ENCODE data around the gene PHTF1.

The PHTF1 gene

DNA sequence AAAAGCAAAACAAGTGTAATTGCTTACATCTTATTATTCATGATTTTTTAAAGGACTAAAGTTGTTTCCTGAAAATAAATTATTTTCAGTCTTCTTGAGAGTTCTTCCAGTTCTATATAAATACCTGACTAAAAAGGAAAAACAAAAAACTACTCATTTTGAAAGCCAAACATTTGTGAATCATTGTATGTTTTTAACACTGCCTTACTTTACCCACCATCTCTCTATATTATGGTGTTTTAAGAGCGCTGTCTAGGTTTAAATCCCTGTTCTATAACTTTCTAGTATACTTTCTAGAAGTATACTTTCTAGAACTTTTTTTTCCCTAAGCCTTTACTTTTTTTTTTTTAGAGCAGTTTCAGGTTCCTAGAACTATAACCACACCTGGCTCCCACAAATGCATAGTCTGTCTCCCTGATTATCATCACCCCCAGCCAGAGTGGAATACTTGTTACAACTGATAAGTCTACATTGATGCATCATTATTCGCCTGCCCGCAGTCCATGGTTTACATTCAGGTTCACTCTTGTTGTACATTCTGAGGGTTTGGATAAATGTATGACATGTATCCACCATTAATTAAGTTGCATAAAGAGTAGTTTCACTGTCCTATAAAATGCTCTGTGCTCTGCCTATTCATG, 43.2 kb upstream of the PHTF1 start:
- no peaks in the 10 kb centered on the region for H3K27me3 Mint-ChIP-seq (ENCODE audit: low read depth)
- peaks cover 6% of the 10 kb centered on the region for H3K4me1 Mint-ChIP-seq
- no peak overlapping the region for H3K4me3 Mint-ChIP-seq
- H3K36me3 Mint-ChIP-seq (ENCODE audit: low read depth) = peaks cover 50% of the 10 kb centered on the region
- no peak overlapping the region for H3K27ac Mint-ChIP-seq
- H3K9me3 Mint-ChIP-seq = peaks cover 3% of the 10 kb centered on the region
- TF ChIP-seq, protein P1, sequence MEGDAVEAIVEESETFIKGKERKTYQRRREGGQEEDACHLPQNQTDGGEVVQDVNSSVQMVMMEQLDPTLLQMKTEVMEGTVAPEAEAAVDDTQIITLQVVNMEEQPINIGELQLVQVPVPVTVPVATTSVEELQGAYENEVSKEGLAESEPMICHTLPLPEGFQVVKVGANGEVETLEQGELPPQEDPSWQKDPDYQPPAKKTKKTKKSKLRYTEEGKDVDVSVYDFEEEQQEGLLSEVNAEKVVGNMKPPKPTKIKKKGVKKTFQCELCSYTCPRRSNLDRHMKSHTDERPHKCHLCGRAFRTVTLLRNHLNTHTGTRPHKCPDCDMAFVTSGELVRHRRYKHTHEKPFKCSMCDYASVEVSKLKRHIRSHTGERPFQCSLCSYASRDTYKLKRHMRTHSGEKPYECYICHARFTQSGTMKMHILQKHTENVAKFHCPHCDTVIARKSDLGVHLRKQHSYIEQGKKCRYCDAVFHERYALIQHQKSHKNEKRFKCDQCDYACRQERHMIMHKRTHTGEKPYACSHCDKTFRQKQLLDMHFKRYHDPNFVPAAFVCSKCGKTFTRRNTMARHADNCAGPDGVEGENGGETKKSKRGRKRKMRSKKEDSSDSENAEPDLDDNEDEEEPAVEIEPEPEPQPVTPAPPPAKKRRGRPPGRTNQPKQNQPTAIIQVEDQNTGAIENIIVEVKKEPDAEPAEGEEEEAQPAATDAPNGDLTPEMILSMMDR (IDR thresholded peaks at IDR 0.05; ENCODE audit: unreplicated experiment in 3 of 3) = no peak

DNA sequence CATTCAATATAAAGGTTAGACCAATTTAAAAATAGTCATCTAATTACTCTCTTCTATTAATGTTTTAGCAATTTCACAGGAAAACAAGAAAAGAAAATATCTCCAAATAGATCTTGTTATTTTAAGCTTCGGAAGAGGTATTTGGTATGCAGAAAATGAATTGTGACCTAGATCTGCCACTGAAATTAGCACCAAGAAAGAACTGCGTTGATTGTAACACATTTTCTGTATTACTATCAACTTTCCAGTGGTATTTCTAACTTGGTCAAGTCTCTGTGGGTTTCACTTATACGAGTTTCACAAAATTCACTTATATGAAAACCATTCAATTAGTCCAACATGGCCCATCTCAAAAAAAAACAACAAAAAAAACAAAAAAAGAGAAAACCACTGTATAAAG, 41.2 kb upstream of the PHTF1 start:
- Mint-ChIP-seq H3K9me3 (peaks cover 3% of the 10 kb centered on the region), H3K4me3 (no peak overlapping the region), H3K4me1 (peaks cover 6% of the 10 kb centered on the region), H3K36me3 (ENCODE audit: low read depth) (peaks cover 45% of the 10 kb centered on the region), H3K27ac (no peak overlapping the region), H3K27me3 (ENCODE audit: low read depth) (no peaks in the 10 kb centered on the region)
- TF ChIP-seq, protein P1 (IDR thresholded peaks at IDR 0.05; ENCODE audit: unreplicated experiment in 3 of 3) = no peak

DNA sequence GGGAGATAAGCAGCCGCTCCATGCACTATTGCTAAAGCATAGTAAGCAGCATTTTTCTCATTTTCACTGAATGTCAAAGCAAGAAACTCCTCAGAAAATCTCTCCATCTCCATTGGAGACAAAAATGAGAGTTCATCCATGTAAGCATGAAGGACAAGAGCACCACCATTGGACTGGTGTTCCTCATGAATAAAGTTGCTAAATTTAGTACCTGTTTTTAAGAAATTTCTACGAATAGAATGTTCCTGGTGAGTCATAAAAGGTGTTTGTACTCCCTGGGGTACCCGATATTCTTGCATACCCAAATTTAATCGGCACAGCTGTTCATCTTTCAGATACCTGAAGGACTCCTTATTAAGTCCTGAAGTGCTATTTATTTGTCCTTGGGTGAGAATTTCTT, 38.2 kb upstream of the PHTF1 start:
- Mint-ChIP-seq H3K4me1 (peaks cover 5% of the 10 kb centered on the region), H3K27ac (no peak overlapping the region), H3K4me3 (no peak overlapping the region)

DNA sequence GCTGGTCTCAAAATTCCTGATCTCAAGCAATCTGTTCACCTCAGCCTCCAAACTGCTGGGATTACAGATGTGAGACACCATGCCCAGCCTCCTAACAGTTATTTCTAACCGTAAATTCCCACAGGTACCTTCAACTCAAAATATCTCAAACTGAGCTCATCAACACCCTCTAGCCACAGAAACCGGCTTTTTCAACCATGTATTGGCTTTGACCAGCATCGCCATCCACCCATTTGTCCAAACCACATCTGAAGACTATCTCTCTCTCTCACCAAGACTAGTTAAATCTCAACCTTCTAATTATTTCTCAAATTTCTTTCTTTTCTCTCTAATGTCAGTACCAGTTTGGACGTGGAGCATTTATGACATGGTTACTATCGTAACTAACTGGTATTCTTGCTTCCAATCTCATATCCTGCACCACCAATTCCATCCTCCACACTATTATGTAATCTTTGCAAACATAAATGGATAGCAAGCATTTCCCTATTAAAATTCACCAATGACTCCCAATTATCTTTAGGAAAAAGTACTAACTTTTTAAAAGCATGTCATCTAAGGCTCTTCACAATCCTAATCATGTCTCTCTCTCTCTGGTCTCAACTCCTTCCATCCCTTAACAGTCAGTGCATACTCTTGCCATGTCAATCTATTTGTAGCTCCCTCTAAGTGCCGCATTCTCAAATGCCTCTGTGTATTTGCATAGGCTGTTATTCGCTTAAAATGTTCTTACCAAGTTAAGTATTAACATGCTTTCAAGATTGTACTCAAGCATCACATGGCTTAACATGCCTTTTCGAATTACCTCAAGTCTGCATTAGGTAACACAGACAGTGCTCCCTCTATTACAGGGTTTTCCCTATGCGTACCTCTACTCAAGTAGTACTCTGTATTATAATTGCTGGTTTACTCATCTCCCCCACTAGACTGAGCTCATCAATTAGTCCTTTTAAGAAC, 34.9 kb upstream of the PHTF1 start:
- H3K36me3 Mint-ChIP-seq (ENCODE audit: low read depth) = peaks cover 66% of the 10 kb centered on the region
- H3K27ac Mint-ChIP-seq = peak overlapping the region in 2 of 3 experiments; percentile 0 to 60
- H3K27me3 Mint-ChIP-seq (ENCODE audit: low read depth) = no peaks in the 10 kb centered on the region
- peaks cover 5% of the 10 kb centered on the region for H3K4me1 Mint-ChIP-seq
- no peak overlapping the region for H3K4me3 Mint-ChIP-seq
- H3K9me3 Mint-ChIP-seq = no peaks in the 10 kb centered on the region
- TF ChIP-seq, protein P1 (IDR thresholded peaks at IDR 0.05; ENCODE audit: unreplicated experiment in 3 of 3) = no peak

More for the DNA sequence above, 38.2 kb upstream of the PHTF1 start:
- Mint-ChIP-seq H3K27me3 (ENCODE audit: low read depth) (no peaks in the 10 kb centered on the region), H3K36me3 (ENCODE audit: low read depth) (peaks cover 47% of the 10 kb centered on the region), H3K9me3 (no peaks in the 10 kb centered on the region)
- TF ChIP-seq, protein P1 (IDR thresholded peaks at IDR 0.05; ENCODE audit: unreplicated experiment in 3 of 3) = no peak

DNA sequence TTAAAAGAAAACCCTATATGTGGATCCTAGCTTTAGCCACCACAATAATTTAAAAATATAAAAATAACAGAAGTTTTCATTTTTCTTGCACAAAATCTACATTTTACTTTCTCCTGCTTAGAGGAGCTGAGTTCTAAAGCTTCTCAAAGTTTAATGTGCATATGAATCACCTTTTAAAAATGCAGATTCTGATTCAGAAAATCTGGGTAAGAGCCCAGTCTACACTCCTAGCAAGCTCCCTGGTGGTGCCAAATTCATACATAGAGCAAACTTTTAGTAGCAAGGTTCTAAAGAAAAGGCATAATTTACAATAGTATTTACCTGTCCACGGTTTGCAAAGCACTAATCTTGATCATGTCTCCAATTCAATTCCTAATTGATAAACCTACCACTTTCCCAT, 33.7 kb upstream of the PHTF1 start:
- Mint-ChIP-seq H3K27ac (no peak overlapping the region), H3K4me3 (no peak overlapping the region), H3K27me3 (ENCODE audit: low read depth) (no peaks in the 10 kb centered on the region), H3K36me3 (ENCODE audit: low read depth) (peaks cover 76% of the 10 kb centered on the region), H3K9me3 (no peaks in the 10 kb centered on the region), H3K4me1 (peaks cover 5% of the 10 kb centered on the region)
- TF ChIP-seq, protein P1 (IDR thresholded peaks at IDR 0.05; ENCODE audit: unreplicated experiment in 3 of 3) = no peak

Measured in nephron (organoid).